D341Med (cell line): ENCODE data around the gene ORC1.

Source experiments
- DNase-seq: peaks from one replicate; pipeline ENCODE4 v3.0.0; 2012; ENCODE audit warnings: low spot score

The ORC1 gene

GRCh38 chr1:52404116-52404974 is at the start of gene ORC1, which contains the start of gene PRPF38A:
Gene ORC1, minus strand, starts transcription at chr1:52404423. Its CDS starts 2,200 bp downstream, at chr1:52402223.
Gene PRPF38A, plus strand, starts transcription at chr1:52404602. Its CDS starts 148 bp downstream, at chr1:52404750.
- DNase-seq, result peak; percentile 96

DNA sequence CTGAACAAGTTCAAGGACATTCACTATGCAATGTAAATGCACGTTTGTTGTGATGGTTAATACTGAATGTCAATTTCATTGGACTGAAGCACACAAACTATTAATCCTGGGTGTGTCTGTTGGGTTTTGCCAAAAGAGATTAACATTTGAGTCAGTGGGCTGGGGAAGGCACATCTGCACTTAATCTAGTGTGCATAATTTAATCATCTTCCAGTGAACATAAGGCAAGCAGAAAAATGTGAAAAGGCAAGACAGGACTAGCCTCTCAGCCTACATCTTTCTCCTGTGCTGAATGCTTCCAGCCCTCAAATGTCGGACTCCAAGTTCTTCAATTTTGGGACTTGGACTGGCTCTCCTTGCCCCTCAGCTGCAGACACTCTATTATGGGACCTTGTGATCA is 40.2 kb upstream of the ORC1 start:
- no peak for DNase-seq

- DNase-seq, result no peak
Observed at GRCh38 chr1:52439976-52440375, 35.8 kb upstream of the ORC1 start.

- no peak for DNase-seq
Observed at GRCh38 chr1:52436817-52437216, 32.6 kb upstream of the ORC1 start.

GRCh38 chr1:52435650-52436049 is 31.4 kb upstream of the ORC1 start:
- DNase-seq, result no peak

GRCh38 chr1:52435211-52435610 is 31.0 kb upstream of the ORC1 start:
- DNase-seq, result no peak

DNA sequence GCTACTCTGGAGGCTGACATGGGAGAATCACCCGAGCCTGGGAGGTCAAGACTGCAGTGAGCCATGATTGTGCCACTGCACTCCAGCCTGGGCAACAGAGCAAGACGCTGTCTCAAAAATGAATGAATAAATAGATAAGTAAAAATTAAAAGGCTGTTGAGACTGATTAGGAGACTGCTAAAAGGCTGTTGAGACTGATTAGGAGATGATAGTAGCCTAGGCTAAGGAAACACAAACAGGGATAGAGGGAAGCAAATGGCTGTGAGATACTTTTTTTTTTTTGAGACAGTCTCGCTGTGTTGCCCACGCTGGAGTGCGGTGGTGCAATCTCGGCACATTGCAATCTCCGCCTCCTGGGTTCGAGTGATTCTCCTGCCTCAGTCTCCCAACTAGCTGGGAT is 28.6 kb upstream of the ORC1 start:
- no peak for DNase-seq

DNA sequence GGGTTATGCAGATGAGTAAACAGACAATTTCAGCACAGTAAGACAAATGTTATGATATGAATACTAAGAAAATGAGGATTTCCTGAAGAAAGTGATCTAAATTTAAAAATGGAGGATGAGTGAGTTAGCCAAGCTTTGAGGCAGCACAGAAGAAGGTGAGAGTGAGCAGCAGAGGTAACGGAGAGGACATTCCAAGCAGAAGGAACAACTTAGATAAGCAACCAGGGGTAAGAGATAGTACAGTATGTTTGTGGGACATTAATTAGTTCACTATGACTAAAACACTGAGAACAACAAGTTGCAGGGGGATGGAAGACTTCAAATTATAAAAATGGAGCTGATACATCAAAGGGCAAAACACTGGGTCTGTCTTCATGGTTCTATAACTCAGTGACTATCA is 22.9 kb upstream of the ORC1 start:
- DNase-seq, result no peak

DNA sequence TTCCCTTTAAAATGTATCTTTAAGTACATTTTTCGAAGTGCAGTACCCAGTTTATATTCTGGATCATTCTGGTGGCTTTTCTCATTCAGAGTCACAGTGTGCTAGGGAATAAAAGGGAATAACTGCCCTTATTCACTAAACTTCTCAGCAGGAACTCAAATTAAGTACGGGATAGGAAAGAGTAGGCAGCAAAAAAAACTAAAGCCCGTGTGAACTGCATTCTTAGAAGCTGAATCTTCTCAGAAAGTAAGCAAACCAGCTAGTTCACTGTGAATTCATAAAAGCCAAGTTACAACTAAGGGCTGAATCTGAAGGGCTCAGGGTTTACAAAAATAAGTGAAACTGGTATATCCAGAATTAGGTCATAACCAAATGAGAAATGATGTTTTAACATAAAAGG is 22.1 kb upstream of the ORC1 start:
- DNase-seq, result no peak

DNA sequence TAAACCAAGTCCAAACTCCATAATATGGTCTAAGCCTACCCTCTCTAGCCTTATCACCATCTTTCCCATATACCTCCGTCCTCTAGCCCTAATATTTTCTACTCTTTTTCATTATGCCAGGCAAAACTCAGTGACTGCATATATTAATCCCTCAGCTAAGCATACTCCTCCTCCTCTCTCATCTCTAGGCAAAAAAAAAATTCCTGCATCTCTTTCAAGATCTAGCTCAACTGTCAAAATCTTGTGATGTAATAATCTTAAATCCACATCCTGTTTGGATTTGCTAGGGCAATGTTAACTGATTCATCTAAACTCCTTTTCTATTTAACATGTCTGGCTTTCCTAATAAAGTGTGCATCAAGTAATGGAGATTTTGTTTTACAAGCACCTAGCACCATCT is 20.6 kb upstream of the ORC1 start:
- no peak for DNase-seq

DNA sequence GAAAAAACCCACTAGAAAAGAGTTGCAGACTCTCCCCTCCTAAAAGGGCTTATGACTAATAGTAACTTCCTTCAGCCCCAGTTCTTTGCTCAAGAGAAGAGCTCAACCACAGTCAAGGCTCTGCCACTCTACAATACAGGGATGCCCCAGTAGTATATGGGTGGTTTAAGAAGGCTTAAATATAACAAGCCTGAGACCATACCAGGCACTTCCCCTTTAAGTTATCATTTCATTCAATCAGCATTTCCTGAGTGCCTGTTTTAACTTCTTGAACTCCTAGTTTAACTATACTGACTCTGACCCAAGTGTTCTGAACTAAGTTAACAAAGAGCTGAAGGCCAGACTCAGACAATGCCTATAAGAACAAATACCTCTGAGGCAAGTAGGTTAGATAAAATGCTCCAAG is 20.0 kb upstream of the ORC1 start:
- DNase-seq, result no peak

- DNase-seq, result no peak
Observed at GRCh38 chr1:52423771-52424170, 19.5 kb upstream of the ORC1 start.

DNA sequence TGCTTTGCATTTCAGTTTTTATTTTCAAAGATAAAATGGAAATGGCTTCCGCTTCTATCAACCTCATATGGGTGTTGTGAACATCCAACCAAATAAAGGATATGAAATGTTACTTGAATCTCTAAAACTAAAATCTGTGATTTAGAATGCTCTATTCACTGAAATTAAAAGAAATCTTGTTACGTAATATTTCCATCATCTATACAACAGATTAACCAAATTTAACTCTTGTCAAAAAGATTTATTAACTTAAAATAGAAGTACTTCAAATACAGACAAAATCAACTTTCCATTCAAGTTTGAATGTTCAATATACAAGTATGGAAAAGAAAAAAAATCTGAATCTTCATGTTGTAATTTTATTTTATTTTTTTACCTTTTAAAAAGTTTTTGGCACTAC is 18.8 kb upstream of the ORC1 start:
- DNase-seq, result no peak

DNA sequence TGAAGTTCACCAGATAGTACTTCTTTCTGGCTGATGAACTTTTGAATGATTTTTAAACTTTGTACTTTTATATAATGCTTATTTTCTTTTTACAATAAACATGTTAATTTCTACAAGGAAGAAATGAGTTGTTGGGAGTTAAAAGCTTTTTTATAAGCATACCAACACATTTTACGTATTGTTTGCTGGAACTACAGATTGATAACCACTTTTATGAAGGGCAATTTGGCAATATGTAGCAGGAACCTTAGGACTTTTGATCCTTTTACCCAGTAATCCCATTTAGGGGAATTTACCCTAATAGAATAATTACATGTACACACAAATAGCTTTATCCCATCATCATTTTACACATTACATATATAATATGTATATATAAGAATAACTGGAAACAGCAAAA is 16.5 kb upstream of the ORC1 start:
- DNase-seq, result no peak

GRCh38 chr1:52416811-52417210 is 12.6 kb upstream of the ORC1 start:
- DNase-seq, result no peak

DNA sequence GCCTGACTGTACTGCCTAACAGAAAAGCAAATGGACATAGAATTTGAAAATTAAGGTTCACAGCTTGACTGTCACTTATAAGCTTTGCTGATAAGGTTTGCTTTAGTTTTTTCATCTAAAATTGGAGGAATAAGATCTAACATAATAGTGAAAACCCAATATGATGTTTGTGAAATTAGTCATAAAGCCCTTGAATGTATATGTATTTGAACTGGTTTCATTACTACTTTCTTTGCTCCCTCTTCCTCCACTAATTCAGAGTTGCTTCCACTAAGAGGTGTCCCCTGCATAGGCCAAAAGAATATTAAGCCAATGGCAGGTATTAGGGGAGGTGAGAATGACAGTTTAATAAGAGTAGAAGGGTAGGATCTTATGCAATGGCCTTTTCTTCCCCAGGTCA is 10.7 kb upstream of the ORC1 start:
- no peak for DNase-seq

DNA sequence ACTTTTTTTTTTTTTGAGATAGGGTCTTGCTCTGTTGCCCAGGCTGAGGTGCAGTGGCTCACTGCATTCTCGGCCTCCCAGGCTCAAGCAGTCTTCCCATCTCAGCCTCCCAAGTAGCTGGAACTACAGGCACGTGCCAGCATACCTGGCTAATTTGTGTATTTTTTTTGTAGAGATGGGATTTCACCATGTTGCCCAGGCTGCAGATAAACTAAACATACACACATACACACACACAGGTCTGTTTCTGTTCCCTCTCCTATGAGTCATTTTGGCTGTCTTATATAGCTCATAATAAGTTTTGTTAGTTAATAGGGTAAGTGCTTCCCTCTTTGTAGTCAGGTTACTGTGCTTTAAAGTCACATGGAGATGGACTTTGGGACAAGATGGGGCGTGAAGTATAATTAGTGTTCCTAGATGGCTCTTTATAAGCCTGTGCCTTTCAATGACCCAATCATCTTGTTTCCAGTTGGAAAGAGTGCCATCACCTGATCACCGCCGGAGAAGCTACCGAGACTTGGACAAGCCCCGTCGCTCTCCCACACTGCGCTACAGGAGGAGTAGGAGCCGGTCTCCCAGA is 9.3 kb upstream of the ORC1 start:
- no peak for DNase-seq

- DNase-seq, result no peak
Observed at GRCh38 chr1:52404975-52405338, 734 bp upstream of the ORC1 start.

GRCh38 chr1:52403566-52404115 is 582 bp downstream of the ORC1 start:
- no peak for DNase-seq

- no peak for DNase-seq
Observed at GRCh38 chr1:52402860-52403240, 1.4 kb downstream of the ORC1 start.

GRCh38 chr1:52400131-52400530 is 4.1 kb downstream of the ORC1 start:
- DNase-seq, result no peak

- DNase-seq, result no peak
Observed at GRCh38 chr1:52399629-52400028, 4.6 kb downstream of the ORC1 start.

DNA sequence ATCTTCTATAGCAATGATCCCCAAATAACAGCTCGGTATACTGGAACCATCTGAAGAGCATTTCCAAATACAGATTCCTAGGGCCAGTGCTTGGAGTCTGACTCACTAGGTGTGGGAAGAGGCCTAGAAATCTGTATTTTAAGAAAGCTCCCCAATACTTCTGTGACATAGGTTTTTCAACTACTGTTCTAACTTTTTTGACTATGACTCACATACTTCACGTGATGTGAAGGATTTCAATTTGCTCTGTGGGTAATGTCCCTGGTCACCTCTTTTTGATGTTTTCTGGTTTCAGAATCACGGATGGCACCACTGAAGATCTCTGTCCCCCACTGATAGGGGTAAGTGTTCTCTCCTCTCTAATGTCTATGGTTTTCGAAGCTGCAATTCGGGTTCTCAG is 11.0 kb downstream of the ORC1 start:
- DNase-seq, result no peak

GRCh38 chr1:52386458-52386857 is 17.8 kb downstream of the ORC1 start:
- no peak for DNase-seq
